ENCODE data around the gene LSM11.

LSM11 gene

DNA sequence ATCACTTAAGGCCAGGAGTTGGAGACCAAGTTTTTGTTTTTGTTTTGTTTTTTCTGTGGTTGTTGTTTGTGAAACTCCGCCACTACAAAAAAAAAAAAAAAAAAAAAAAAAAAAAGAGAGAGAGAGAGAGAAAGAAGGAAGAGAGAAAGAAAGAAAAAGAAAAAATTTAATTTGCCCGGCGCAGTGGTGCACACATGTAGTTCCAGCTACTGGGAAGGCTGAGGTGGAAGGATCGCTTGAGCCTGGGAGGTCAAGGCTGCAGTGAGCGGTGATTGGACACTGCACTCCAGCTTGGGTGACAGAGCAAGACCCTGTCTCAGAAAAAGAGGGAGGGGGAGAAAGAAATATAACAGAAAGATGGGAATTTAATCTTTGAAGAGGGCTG, 11.4 kb upstream of the LSM11 start:
- Histone ChIP-seq H3K27ac (ENCODE audit: insufficient read depth, low read length, poor library complexity, severe bottlenecking) (peak overlapping the region; percentile 85), H3K4me1 (ENCODE audit: control insufficient read depth, insufficient read depth, low read length, poor library complexity, severe bottlenecking) (peaks cover 6% of the 10 kb centered on the region), H3K36me3 (ENCODE audit: control insufficient read depth, insufficient read depth, low read length) (peaks cover 11% of the 10 kb centered on the region), H3K4me3 (ENCODE audit: insufficient read depth, low read depth, low read length, poor library complexity, severe bottlenecking) (no peak overlapping the region), H3K9me3 (ENCODE audit: control insufficient read depth, low read length) (no peaks in the 10 kb centered on the region), H3K27me3 (replicated peaks; ENCODE audit: control insufficient read depth, insufficient read depth, low read length, poor library complexity, severe bottlenecking) (no peaks in the 10 kb centered on the region)
- DNase-seq, result no peak

DNA sequence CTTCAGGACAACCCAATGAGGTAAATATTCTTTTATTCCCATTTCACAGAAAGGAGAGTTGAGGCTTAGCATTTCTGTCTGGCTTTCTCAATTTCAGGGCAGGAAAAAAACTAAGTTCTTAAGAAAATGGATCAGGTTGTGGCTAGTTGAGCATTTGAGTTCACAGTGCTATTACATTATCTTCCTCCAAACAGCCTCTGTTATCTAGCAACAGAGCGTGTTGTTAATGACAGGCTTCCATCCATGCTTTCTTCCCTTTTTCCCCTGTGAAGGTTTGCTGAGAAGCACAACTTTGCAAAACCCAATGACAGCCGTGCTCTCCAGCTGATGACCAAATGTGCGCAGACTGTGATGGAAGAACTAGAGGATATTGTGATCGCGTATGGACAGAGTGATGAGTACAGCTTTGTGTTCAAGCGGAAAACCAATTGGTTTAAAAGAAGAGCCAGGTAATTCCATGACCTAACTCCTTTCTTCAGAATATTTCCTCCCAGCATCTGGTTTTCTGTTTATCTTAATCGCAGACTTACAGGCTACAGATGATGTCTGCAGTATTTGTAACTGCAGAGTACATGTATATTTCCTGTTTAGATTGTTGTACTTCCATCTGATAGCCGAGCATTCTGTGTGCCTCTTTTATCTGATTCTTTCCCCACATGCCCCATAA, 10.8 kb upstream of the LSM11 start:
- Histone ChIP-seq H3K4me3 (ENCODE audit: insufficient read depth, low read depth, low read length, poor library complexity, severe bottlenecking) (no peak overlapping the region), H3K27me3 (replicated peaks; ENCODE audit: control insufficient read depth, insufficient read depth, low read length, poor library complexity, severe bottlenecking) (no peaks in the 10 kb centered on the region), H3K4me1 (ENCODE audit: control insufficient read depth, insufficient read depth, low read length, poor library complexity, severe bottlenecking) (peaks cover 6% of the 10 kb centered on the region), H3K9me3 (ENCODE audit: control insufficient read depth, low read length) (no peaks in the 10 kb centered on the region), H3K27ac (ENCODE audit: insufficient read depth, low read length, poor library complexity, severe bottlenecking) (no peak overlapping the region), H3K36me3 (ENCODE audit: control insufficient read depth, insufficient read depth, low read length) (peaks cover 15% of the 10 kb centered on the region)
- no peak for DNase-seq

DNA sequence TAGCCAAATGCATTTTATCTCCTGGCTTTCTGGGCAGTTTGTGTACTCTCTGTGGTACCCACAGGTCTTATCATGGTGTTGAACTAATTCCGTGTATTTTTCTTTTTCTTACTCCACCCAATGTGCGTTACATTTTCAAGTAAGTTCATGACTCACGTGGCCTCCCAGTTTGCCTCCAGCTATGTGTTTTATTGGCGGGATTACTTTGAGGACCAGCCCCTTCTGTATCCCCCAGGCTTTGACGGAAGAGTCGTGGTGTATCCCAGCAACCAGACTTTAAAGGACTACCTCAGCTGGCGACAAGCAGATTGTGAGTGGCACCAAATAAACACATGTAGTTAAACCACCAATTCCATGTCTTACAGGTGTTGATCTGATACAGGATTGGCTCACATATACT, 9.1 kb upstream of the LSM11 start:
- Histone ChIP-seq H3K9me3 (ENCODE audit: control insufficient read depth, low read length) (no peaks in the 10 kb centered on the region), H3K27ac (ENCODE audit: insufficient read depth, low read length, poor library complexity, severe bottlenecking) (no peak overlapping the region), H3K4me3 (ENCODE audit: insufficient read depth, low read depth, low read length, poor library complexity, severe bottlenecking) (no peak overlapping the region), H3K27me3 (replicated peaks; ENCODE audit: control insufficient read depth, insufficient read depth, low read length, poor library complexity, severe bottlenecking) (no peaks in the 10 kb centered on the region), H3K36me3 (ENCODE audit: control insufficient read depth, insufficient read depth, low read length) (peaks cover 20% of the 10 kb centered on the region), H3K4me1 (ENCODE audit: control insufficient read depth, insufficient read depth, low read length, poor library complexity, severe bottlenecking) (peaks cover 6% of the 10 kb centered on the region)
- no peak for DNase-seq

DNA sequence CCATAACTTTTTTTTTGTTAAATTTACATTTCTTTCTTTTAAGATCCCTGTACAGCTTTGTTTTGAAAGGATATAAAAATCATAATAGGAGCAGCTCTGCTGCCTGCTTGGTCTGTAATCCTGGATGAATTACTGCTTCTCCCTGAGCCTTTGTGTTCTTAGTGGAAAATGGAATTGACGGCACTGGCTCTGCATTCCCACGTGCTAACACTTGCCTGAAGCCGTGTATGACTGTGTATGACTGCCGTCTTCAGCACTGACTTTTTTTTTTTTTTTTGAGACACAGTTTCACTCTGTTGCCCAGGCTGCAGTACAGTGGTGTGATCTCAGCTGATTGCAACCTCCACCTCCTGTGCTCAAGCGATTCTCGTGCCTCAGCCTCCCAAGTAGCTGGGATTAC, 7.5 kb upstream of the LSM11 start:
- Histone ChIP-seq H3K4me3 (ENCODE audit: insufficient read depth, low read depth, low read length, poor library complexity, severe bottlenecking) (no peak overlapping the region), H3K36me3 (ENCODE audit: control insufficient read depth, insufficient read depth, low read length) (peaks cover 20% of the 10 kb centered on the region), H3K27ac (ENCODE audit: insufficient read depth, low read length, poor library complexity, severe bottlenecking) (no peak overlapping the region), H3K27me3 (replicated peaks; ENCODE audit: control insufficient read depth, insufficient read depth, low read length, poor library complexity, severe bottlenecking) (no peaks in the 10 kb centered on the region), H3K4me1 (ENCODE audit: control insufficient read depth, insufficient read depth, low read length, poor library complexity, severe bottlenecking) (peaks cover 2% of the 10 kb centered on the region), H3K9me3 (ENCODE audit: control insufficient read depth, low read length) (no peaks in the 10 kb centered on the region)
- DNase-seq, result no peak

DNA sequence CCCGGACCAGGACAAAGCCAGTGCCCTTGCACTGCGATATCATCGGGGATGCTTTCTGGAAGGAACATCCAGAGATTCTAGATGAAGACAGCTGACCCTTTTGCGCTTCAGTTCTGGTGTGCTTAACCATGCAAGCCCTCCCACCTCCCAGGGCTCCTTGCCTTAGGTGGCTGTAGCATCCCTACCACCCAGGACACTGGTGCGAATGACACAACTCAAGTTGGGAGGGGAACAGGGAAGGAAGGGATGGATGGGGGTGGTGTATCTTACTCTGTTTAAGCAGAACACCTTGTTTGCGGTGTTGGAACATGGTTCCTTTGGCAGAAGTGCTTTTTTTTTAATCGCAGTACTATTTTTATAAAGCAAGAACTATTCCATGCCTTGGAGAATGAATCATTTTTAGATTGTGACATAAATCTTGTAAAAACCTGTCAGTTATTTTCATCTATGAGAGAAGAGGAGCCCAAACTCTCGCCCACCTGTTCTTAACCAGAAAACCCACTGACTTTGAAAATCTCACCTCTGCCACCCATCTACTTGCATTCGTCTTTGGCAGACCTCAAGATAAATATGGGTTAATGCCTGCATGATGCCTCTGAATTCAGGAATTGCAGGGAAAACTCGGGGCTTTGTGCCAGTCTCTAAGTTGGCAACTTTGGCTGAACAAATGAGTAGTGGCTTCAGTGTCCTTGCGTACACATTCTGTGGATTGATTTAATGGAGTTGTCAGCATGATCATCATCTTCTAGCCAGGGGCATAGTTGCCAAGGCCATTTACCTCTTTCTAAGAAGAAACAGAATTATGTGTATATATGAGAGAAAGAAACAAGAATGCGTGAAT, 3.9 kb upstream of the LSM11 start:
- H3K4me1 ChIP-seq (ENCODE audit: control insufficient read depth, insufficient read depth, low read length, poor library complexity, severe bottlenecking), result peaks cover 5% of the 10 kb centered on the region
- no peak for DNase-seq
- no peak overlapping the region for H3K27ac ChIP-seq (ENCODE audit: insufficient read depth, low read length, poor library complexity, severe bottlenecking)
- H3K9me3 ChIP-seq (ENCODE audit: control insufficient read depth, low read length), result no peaks in the 10 kb centered on the region
- H3K27me3 ChIP-seq (replicated peaks; ENCODE audit: control insufficient read depth, insufficient read depth, low read length, poor library complexity, severe bottlenecking), result no peaks in the 10 kb centered on the region
- H3K4me3 ChIP-seq (ENCODE audit: insufficient read depth, low read depth, low read length, poor library complexity, severe bottlenecking), result no peak overlapping the region
- H3K36me3 ChIP-seq (ENCODE audit: control insufficient read depth, insufficient read depth, low read length), result peaks cover 16% of the 10 kb centered on the region

DNA sequence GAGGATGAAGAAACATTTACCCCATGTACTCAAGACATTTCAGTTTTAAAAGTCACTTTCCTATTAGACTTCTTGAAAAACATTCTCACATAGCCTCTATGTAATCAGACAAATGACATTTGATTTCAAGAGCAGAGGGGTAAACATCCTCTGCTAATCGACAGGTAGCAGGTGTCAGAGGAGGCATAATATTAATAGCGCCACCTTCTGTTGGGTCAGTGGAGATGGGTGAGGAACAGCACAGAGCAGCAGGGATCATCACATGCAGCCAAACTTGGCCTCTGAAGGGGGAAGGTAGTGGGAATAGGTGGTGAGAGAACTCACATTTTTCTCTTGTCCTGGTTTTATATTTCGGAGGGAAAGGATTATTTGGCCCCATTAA, 3.3 kb upstream of the LSM11 start:
- no peak for DNase-seq
- H3K4me1 ChIP-seq (ENCODE audit: control insufficient read depth, insufficient read depth, low read length, poor library complexity, severe bottlenecking), result peaks cover 8% of the 10 kb centered on the region

DNA sequence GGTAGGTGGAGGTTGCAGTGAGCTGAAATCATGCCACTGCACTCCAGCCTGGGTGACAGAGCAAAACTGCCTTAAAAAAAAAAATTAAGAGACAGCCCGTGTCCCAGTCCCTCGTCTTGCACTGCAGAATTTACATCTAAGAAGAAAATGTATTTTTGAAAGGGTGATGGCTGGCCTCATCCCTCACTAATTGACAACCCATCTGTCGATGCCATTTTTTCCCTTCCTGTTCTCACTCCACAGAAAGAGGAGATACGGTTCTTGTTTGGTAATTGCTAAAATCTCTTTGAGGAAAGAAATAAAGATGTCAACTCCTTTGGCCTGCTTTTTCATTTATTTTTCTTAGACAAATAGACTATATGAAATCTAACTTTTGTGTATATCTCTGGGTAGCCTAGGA, 2.4 kb upstream of the LSM11 start:
- H3K4me3 ChIP-seq (ENCODE audit: insufficient read depth, low read depth, low read length, poor library complexity, severe bottlenecking), result no peak overlapping the region
- H3K9me3 ChIP-seq (ENCODE audit: control insufficient read depth, low read length), result no peaks in the 10 kb centered on the region
- no peak for DNase-seq
- H3K36me3 ChIP-seq (ENCODE audit: control insufficient read depth, insufficient read depth, low read length), result peaks cover 9% of the 10 kb centered on the region
- no peak overlapping the region for H3K27ac ChIP-seq (ENCODE audit: insufficient read depth, low read length, poor library complexity, severe bottlenecking)
- H3K4me1 ChIP-seq (ENCODE audit: control insufficient read depth, insufficient read depth, low read length, poor library complexity, severe bottlenecking), result peaks cover 8% of the 10 kb centered on the region
- H3K27me3 ChIP-seq (replicated peaks; ENCODE audit: control insufficient read depth, insufficient read depth, low read length, poor library complexity, severe bottlenecking), result no peaks in the 10 kb centered on the region

More for the DNA sequence above, 3.3 kb upstream of the LSM11 start:
- Histone ChIP-seq H3K27me3 (replicated peaks; ENCODE audit: control insufficient read depth, insufficient read depth, low read length, poor library complexity, severe bottlenecking) (no peaks in the 10 kb centered on the region), H3K36me3 (ENCODE audit: control insufficient read depth, insufficient read depth, low read length) (peaks cover 16% of the 10 kb centered on the region), H3K4me3 (ENCODE audit: insufficient read depth, low read depth, low read length, poor library complexity, severe bottlenecking) (no peak overlapping the region), H3K27ac (ENCODE audit: insufficient read depth, low read length, poor library complexity, severe bottlenecking) (no peak overlapping the region), H3K9me3 (ENCODE audit: control insufficient read depth, low read length) (no peaks in the 10 kb centered on the region)

DNA sequence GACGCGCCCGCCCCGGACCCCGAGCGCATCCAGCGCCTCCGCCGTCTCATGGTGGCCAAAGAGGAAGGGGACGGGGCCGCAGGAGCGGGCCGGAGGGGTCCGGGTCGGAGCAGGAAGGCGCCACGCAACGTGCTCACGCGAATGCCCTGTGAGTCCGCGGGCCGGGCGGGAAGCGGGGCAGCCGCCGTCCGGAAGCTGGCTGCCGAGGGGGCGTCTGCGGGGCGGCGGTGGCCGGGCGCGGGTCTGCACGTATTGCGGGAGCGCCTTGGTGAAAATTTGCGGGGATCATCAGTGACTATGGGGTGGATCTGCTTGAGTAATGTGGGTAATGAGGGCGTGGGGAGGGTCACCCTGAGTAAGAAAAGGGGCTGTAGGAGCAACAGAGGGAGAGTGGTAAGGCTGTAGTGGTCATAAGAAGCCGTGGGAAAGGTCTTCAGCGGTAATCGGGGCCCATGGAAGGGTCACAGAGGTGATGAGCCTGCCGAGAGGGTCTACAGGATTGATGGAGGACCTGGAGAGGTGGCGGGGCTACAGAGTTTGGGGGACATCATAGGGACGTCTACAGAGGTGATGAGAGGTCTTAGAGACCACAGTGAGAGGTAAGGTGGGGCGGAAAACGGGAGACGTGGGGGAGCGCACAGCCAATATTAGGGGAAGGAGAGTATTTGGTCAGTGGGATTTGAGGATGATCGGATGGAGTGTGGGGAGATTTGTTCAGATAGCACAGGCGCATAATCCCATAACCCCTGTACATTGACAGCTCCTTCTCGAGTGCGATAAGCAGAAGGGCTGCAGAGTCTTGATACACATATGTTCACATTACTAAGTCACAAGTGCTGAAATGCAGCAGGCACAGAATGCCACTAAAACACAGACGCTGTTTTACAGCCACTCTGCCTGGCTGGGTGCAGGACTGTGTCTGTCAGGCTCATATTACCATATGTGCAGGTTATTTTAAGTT, 819 bp downstream of the LSM11 start:
- H3K4me3 ChIP-seq (ENCODE audit: insufficient read depth, low read depth, low read length, poor library complexity, severe bottlenecking), result peak overlapping the region; percentile 79
- DNase-seq, result no peak
- no peaks in the 10 kb centered on the region for H3K36me3 ChIP-seq (ENCODE audit: control insufficient read depth, insufficient read depth, low read length)
- H3K4me1 ChIP-seq (ENCODE audit: control insufficient read depth, insufficient read depth, low read length, poor library complexity, severe bottlenecking), result peaks cover 8% of the 10 kb centered on the region
- H3K27me3 ChIP-seq (replicated peaks; ENCODE audit: control insufficient read depth, insufficient read depth, low read length, poor library complexity, severe bottlenecking), result no peaks in the 10 kb centered on the region
- no peaks in the 10 kb centered on the region for H3K9me3 ChIP-seq (ENCODE audit: control insufficient read depth, low read length)
- peak overlapping the region; percentile 29 for H3K27ac ChIP-seq (ENCODE audit: insufficient read depth, low read length, poor library complexity, severe bottlenecking)

DNA sequence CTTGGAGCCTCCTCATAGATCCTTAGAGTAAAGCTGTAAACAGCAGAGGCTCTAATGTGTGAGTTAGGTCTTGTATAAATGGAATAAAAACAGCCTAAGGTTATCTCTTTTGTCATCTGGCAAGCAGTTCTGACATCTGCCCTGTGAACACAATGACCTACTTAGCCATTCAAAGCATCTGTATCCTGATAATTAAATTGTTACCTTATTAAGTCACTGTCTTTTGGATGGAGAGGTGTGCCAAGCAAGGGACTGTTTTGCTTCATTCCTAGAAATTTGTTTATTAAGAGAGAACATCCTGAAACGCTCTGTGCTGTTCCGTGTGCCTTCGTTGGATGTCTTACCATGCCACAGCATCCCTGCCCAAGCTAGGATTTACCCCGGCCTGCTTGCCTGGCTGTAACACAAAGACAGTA, 1.5 kb downstream of the LSM11 start:
- H3K36me3 ChIP-seq (ENCODE audit: control insufficient read depth, insufficient read depth, low read length), result no peaks in the 10 kb centered on the region
- DNase-seq, result no peak
- no peaks in the 10 kb centered on the region for H3K9me3 ChIP-seq (ENCODE audit: control insufficient read depth, low read length)
- H3K4me3 ChIP-seq (ENCODE audit: insufficient read depth, low read depth, low read length, poor library complexity, severe bottlenecking), result peak overlapping the region; percentile 79
- no peaks in the 10 kb centered on the region for H3K27me3 ChIP-seq (replicated peaks; ENCODE audit: control insufficient read depth, insufficient read depth, low read length, poor library complexity, severe bottlenecking)
- peaks cover 8% of the 10 kb centered on the region for H3K4me1 ChIP-seq (ENCODE audit: control insufficient read depth, insufficient read depth, low read length, poor library complexity, severe bottlenecking)
- no peak overlapping the region for H3K27ac ChIP-seq (ENCODE audit: insufficient read depth, low read length, poor library complexity, severe bottlenecking)
